ENCODE data around the gene CRHR2. TPM values are rescaled to one million over a fixed set of nuclear protein-coding genes. Genes with fewer than 3 reads are reported as not detected.

The CRHR2 gene
- total and polyA plus RNA-seq, 4 experiments from 2014 or later = not detected

GRCh38 chr7:30702200-30702599 lies 19.9 kb upstream of the CRHR2 start:
- Mint-ChIP-seq H3K27ac (peak overlapping the region in 1 of 7 donors; percentile 9), H3K4me1 (peaks cover 7 to 15% (median 10%) of the 10 kb centered on the region in 4 donors), H3K27me3 (no peaks in the 10 kb centered on the region), H3K36me3 (no peaks in the 10 kb centered on the region), H3K9me3 (no peaks in the 10 kb centered on the region), H3K4me3 (no peak overlapping the region)
- intact Hi-C loops (cut with micrococcal nuclease) = loop anchor here (1.0 to 5.0 kb wide), 3 partner anchors 25 to 420 kb away; no protein-coding TSS in a partner anchor
- Histone ChIP-seq H3K9me3 (ENCODE audit: control insufficient read depth in 1 of 2, low read length in 2 of 2) (no peaks in the 10 kb centered on the region), H3K36me3 (ENCODE audit: insufficient read depth, low read length) (no peaks in the 10 kb centered on the region), H3K4me1 (ENCODE audit: insufficient read depth, low read length) (no peaks in the 10 kb centered on the region), H3K4me3 (ENCODE audit: low read length in 2 of 2) (no peak overlapping the region), H3K27me3 (ENCODE audit: insufficient read depth, low read length) (no peaks in the 10 kb centered on the region), H3K27ac (ENCODE audit: low read depth, low read length) (no peak overlapping the region)
- POLR2A ChIA-PET (ENCODE audit: partially characterized antibody) = interaction anchor here (2.5 to 4.5 kb wide), 2 partner anchors 24 to 36 kb away, joined by 13 to 38 read pairs; no protein-coding TSS in a partner anchor
- peak in 3 of 5 donors; percentile 25 to 44 (median 28) for DNase-seq
- CTCF ChIA-PET (ENCODE audit: partially characterized antibody) = interaction anchor here (0.8 to 19.4 kb wide), 9 partner anchors 8 to 45 kb away, joined by 3 to 341 read pairs (median 4); no protein-coding TSS in a partner anchor

GRCh38 chr7:30700941-30701340 lies 18.7 kb upstream of the CRHR2 start:
- Histone ChIP-seq H3K27ac (ENCODE audit: low read depth, low read length) (no peak overlapping the region), H3K27me3 (ENCODE audit: insufficient read depth, low read length) (no peaks in the 10 kb centered on the region), H3K4me3 (ENCODE audit: low read length in 2 of 2) (no peak overlapping the region), H3K9me3 (ENCODE audit: control insufficient read depth in 1 of 2, low read length in 2 of 2) (no peaks in the 10 kb centered on the region), H3K36me3 (ENCODE audit: insufficient read depth, low read length) (no peaks in the 10 kb centered on the region), H3K4me1 (ENCODE audit: insufficient read depth, low read length) (no peaks in the 10 kb centered on the region)
- H3K27me3 Mint-ChIP-seq = no peaks in the 10 kb centered on the region
- H3K9me3 Mint-ChIP-seq = no peaks in the 10 kb centered on the region
- H3K4me3 Mint-ChIP-seq = no peak overlapping the region
- H3K27ac Mint-ChIP-seq = no peak overlapping the region
- H3K4me1 Mint-ChIP-seq = peaks cover 7 to 15% (median 10%) of the 10 kb centered on the region in 4 donors
- no peak for DNase-seq
- POLR2A ChIA-PET (ENCODE audit: partially characterized antibody) = interaction anchor here (2.5 to 4.5 kb wide), 2 partner anchors 25 to 38 kb away, joined by 13 to 38 read pairs; no protein-coding TSS in a partner anchor
- no peaks in the 10 kb centered on the region for H3K36me3 Mint-ChIP-seq
- intact Hi-C loops (cut with micrococcal nuclease) = loop anchor here (5.0 kb wide), 1 partner anchor 421 kb away; no protein-coding TSS in a partner anchor
- CTCF ChIA-PET (ENCODE audit: partially characterized antibody) = interaction anchor here (0.9 to 19.4 kb wide), 4 partner anchors 25 to 46 kb away, joined by 3 to 341 read pairs (median 15); no protein-coding TSS in a partner anchor

GRCh38 chr7:30699706-30700495 lies 17.6 kb upstream of the CRHR2 start:
- no peaks in the 10 kb centered on the region for H3K36me3 Mint-ChIP-seq
- Histone ChIP-seq H3K4me3 (ENCODE audit: low read length in 2 of 2) (no peak overlapping the region), H3K27ac (ENCODE audit: low read depth, low read length) (no peak overlapping the region), H3K27me3 (ENCODE audit: insufficient read depth, low read length) (no peaks in the 10 kb centered on the region), H3K4me1 (ENCODE audit: insufficient read depth, low read length) (no peaks in the 10 kb centered on the region), H3K9me3 (ENCODE audit: control insufficient read depth in 1 of 2, low read length in 2 of 2) (no peaks in the 10 kb centered on the region), H3K36me3 (ENCODE audit: insufficient read depth, low read length) (no peaks in the 10 kb centered on the region)
- no peak overlapping the region for H3K4me3 Mint-ChIP-seq
- DNase-seq = no peak
- ChIA-PET POLR2A (ENCODE audit: partially characterized antibody) (interaction anchor here (4.5 kb wide), 1 partner anchor 39 kb away, joined by 38 read pairs; no protein-coding TSS in a partner anchor), CTCF (ENCODE audit: partially characterized antibody) (interaction anchor here (0.9 to 19.4 kb wide), 4 partner anchors 17 to 38 kb away, joined by 3 to 341 read pairs (median 4); partner anchors contain the start of gene CRHR2)
- H3K4me1 Mint-ChIP-seq = peaks cover 7 to 15% (median 10%) of the 10 kb centered on the region in 4 donors
- H3K9me3 Mint-ChIP-seq = no peaks in the 10 kb centered on the region
- H3K27me3 Mint-ChIP-seq = no peaks in the 10 kb centered on the region
- peak overlapping the region in 1 of 7 donors; percentile 14 for H3K27ac Mint-ChIP-seq
- intact Hi-C loops (cut with micrococcal nuclease) = loop anchor here (5.0 kb wide), 1 partner anchor 422 kb away; no protein-coding TSS in a partner anchor

DNA sequence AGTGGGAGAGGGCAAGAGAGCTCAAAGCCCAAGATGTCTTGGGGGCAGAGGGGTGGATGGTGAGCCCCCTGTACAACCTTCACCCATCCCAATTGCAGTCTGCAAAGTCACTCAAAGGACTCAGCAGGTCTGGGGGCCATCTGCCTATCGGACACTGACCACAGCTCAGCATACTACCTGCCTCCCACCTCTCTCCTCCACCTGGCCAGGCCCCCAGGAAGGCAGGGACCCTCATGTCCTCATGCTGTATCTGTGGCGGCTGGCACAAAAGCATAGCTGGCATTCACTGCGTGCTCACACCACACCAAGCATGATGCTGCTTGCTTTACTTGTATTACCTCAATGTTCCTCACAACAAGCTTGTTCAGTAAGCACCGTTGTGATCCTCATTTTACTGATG lies 16.2 kb upstream of the CRHR2 start:
- Histone ChIP-seq H3K9me3 (ENCODE audit: control insufficient read depth in 1 of 2, low read length in 2 of 2) (no peaks in the 10 kb centered on the region), H3K27me3 (ENCODE audit: insufficient read depth, low read length) (no peaks in the 10 kb centered on the region), H3K36me3 (ENCODE audit: insufficient read depth, low read length) (no peaks in the 10 kb centered on the region), H3K27ac (ENCODE audit: low read depth, low read length) (no peak overlapping the region), H3K4me1 (ENCODE audit: insufficient read depth, low read length) (no peaks in the 10 kb centered on the region), H3K4me3 (ENCODE audit: low read length in 2 of 2) (no peak overlapping the region)
- intact Hi-C loops (cut with micrococcal nuclease) = no loop called here
- DNase-seq = no peak
- ChIA-PET POLR2A (ENCODE audit: partially characterized antibody) (interaction anchor here (1.1 to 2.1 kb wide), 3 partner anchors 28 to 41 kb away, joined by 4 to 9 read pairs (median 6); no protein-coding TSS in a partner anchor), CTCF (ENCODE audit: partially characterized antibody) (interaction anchor here (1.1 to 19.4 kb wide), 3 partner anchors 16 to 40 kb away, joined by 3 to 341 read pairs (median 3); partner anchors contain the start of gene CRHR2)
- H3K36me3 Mint-ChIP-seq = no peaks in the 10 kb centered on the region
- H3K27me3 Mint-ChIP-seq = no peaks in the 10 kb centered on the region
- H3K9me3 Mint-ChIP-seq = no peaks in the 10 kb centered on the region
- H3K4me3 Mint-ChIP-seq = peak overlapping the region in 1 of 8 donors; percentile 55
- peaks cover 7 to 18% (median 10%) of the 10 kb centered on the region in 4 donors for H3K4me1 Mint-ChIP-seq
- peak overlapping the region in 1 of 7 donors; percentile 76 for H3K27ac Mint-ChIP-seq

DNA sequence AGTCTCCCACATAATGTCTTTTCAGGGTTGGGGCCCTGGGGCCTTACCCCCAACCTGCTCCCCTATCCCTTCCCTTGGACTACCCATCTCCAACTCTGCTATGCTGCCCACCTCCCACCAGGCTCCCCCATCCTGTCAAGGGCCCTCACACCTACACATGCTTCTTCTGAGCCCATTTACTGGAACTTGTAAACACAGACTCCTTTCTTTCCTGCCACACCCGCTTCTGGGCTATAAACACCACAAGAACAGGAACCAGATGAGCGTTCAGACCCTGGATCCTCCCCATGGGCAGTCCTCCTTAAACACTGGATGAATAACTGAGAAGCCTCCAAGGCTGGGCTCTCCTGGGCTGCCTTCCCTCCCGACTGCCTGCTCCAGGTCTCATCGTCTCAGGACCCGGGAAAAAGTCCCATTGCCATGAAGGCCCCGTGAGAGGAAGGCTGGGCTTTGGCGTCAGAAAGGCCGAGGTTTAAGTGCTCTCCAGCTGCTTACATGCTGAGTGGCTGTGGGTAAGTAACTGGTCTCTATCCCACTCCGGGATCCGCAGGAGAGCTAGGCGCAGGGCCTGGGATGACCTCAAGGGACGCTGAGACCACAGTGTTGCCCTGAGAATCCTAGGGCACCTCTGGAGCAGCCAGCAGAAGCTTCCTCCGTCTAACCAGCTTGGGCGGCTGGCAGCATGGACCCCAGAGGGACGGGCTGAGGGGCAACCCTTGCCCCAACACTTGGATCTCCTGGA lies 15.6 kb upstream of the CRHR2 start:
- DNase-seq = no peak
- H3K27ac Mint-ChIP-seq = peak overlapping the region in 5 of 7 donors; percentile 2 to 81 (median 69)
- no peaks in the 10 kb centered on the region for H3K36me3 Mint-ChIP-seq
- H3K27me3 Mint-ChIP-seq = no peaks in the 10 kb centered on the region
- no peaks in the 10 kb centered on the region for H3K9me3 ChIP-seq (ENCODE audit: control insufficient read depth in 1 of 2, low read length in 2 of 2)
- no peaks in the 10 kb centered on the region for H3K36me3 ChIP-seq (ENCODE audit: insufficient read depth, low read length)
- peaks cover 7 to 16% (median 10%) of the 10 kb centered on the region in 4 donors for H3K4me1 Mint-ChIP-seq
- H3K4me3 ChIP-seq (ENCODE audit: low read length in 2 of 2) = no peak overlapping the region
- ChIA-PET CTCF (ENCODE audit: partially characterized antibody) (interaction anchor here (0.8 to 19.4 kb wide), 4 partner anchors 15 to 40 kb away, joined by 3 to 341 read pairs (median 4); partner anchors contain the start of gene CRHR2), POLR2A (ENCODE audit: partially characterized antibody) (interaction anchor here (1.1 to 2.1 kb wide), 3 partner anchors 29 to 42 kb away, joined by 4 to 9 read pairs (median 6); no protein-coding TSS in a partner anchor)
- intact Hi-C loops (cut with micrococcal nuclease) = no loop called here
- H3K4me1 ChIP-seq (ENCODE audit: insufficient read depth, low read length) = no peaks in the 10 kb centered on the region
- no peaks in the 10 kb centered on the region for H3K27me3 ChIP-seq (ENCODE audit: insufficient read depth, low read length)
- H3K4me3 Mint-ChIP-seq = peak overlapping the region in 5 of 8 donors; percentile 18 to 76 (median 55)
- no peaks in the 10 kb centered on the region for H3K9me3 Mint-ChIP-seq
- no peak overlapping the region for H3K27ac ChIP-seq (ENCODE audit: low read depth, low read length)

DNA sequence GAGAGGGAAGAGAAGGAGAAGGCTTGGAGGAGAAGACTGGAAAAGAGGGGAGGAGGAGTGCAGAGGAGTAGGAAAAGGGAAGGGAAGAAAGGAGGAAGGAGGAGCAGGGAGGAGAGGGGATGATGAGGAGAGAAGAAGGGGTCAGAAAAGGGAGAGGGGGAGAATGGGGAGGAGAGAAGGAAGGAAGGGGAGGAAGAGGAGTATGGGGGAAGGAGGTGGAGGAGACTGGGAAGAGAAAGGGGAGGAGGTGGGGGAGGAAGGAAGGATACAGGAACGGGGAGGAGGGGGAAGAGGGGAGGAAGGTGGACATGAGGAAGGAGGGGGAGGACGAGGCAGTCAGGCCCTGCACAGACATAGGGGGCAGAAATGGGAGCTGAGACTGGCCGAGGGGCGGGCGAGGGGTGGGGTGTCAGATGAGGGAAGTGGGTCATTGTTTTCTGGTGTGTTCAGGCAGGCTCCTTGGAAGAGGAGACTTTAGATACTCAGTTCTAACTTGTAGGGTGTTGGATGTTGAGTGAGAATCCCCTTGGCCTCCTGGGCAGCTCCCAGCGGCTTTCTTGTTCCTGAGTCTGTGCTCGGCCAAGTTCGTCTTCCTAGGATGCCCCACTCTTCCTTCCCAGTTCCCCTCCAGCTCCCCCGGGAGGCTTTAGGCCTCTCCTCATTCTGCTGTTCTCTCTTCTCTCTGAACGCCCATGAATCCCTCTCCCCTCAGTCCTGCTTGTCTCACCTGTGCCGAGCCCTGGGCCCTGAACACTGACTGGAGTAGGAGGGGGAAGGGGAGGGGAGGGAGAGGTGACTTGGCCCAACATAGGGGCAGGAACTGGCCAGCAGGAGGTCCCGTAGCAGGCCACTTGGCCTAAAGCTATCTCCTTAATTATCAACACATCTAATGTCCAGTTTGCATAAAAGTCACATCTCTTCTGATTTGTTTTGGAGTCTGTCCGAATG lies 12.8 kb upstream of the CRHR2 start:
- H3K36me3 Mint-ChIP-seq = no peaks in the 10 kb centered on the region
- peaks cover 3 to 15% (median 10%) of the 10 kb centered on the region in 4 donors for H3K4me1 Mint-ChIP-seq
- ChIA-PET CTCF (ENCODE audit: partially characterized antibody) (interaction anchor here (0.8 to 19.4 kb wide), 5 partner anchors 8 to 43 kb away, joined by 3 to 341 read pairs (median 5); no protein-coding TSS in a partner anchor), POLR2A (ENCODE audit: partially characterized antibody) (no interaction called here)
- Histone ChIP-seq H3K27ac (ENCODE audit: low read depth, low read length) (no peak overlapping the region), H3K27me3 (ENCODE audit: insufficient read depth, low read length) (no peaks in the 10 kb centered on the region), H3K4me3 (ENCODE audit: low read length in 2 of 2) (no peak overlapping the region), H3K4me1 (ENCODE audit: insufficient read depth, low read length) (no peaks in the 10 kb centered on the region), H3K36me3 (ENCODE audit: insufficient read depth, low read length) (no peaks in the 10 kb centered on the region), H3K9me3 (ENCODE audit: control insufficient read depth in 1 of 2, low read length in 2 of 2) (no peaks in the 10 kb centered on the region)
- H3K4me3 Mint-ChIP-seq = no peak overlapping the region
- no peak overlapping the region for H3K27ac Mint-ChIP-seq
- no peaks in the 10 kb centered on the region for H3K9me3 Mint-ChIP-seq
- DNase-seq = no peak
- intact Hi-C loops (cut with micrococcal nuclease) = no loop called here
- peaks cover 2% of the 10 kb centered on the region in 2 donors for H3K27me3 Mint-ChIP-seq

Measured in CD4-positive, alpha-beta memory T cell (primary cell).